Testis (tissue), 2 donors: ENCODE data around the gene AGAP1.

ENCODE experiments used
- CTCF ChIP-seq, 3 experiments: fragments of 450-650 bp in 2 of 3; fragments of 200-600 bp in 1 of 3; sonication (generic) in 1 of 3; IDR thresholded peaks; one replicate each; pipeline ENCODE4 v1.5.1; 2016 to 2019; ENCODE audit warnings: antibody characterized with exemption in 3 of 3, mild to moderate bottlenecking in 2 of 3, moderate library complexity in 1 of 3
- POLR2A ChIP-seq: fragments of 450-650 bp; IDR thresholded peaks from one replicate; pipeline ENCODE4 v1.6.1; 2017; ENCODE audit warnings: antibody characterized with exemption, mild to moderate bottlenecking, moderate library complexity

DNA sequence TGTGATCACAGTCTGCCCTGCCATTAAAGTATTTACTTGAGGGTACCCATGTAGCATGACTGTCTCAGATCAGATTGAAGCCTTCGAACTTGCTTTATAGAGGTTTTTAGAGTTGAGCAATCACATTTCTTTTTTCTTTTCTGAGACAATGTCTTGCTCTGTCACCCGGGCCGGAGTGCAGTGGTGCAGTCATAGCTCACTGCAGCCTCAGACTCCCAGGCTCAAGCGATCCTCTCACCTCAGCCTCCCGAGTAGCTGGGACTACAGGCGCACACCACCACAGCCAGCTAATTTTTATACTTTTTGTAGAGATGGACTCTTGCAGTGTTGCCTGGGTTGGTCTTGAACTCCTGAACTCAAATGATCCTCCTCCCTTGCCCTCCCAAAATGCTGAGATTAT lies 153.4 kb downstream of the AGAP1 start:
- TF ChIP-seq CTCF (IDR thresholded peaks at IDR 0.05): no peak
- no peak for TF ChIP-seq POLR2A
